ENCODE measurements around the gene ITSN2. TPM values are rescaled to one million over a fixed set of nuclear protein-coding genes. Genes with fewer than 3 reads are reported as not detected.

ITSN2 gene
- total and polyA plus RNA-seq, 2 of the 8 experiments (the other 6 are each of a cell fraction or from before 2014, with no cell fraction given): 9.3 to 17.0 TPM

GRCh38 chr2:24330161-24330560 lies 30.2 kb downstream of the ITSN2 start:
- CTCF ChIA-PET (ENCODE audit: partially characterized antibody): interaction anchor here (0.6 kb wide), 1 partner anchor 21 kb away, joined by 5 read pairs; no protein-coding TSS in a partner anchor
- 90% methylated on average over 11 of the region's 11 CpGs; no CpG with 5 or more reads in 1 of the 2 experiments for WGBS, 2 experiments (ENCODE audit: extremely low coverage in 1 of 2, insufficient coverage in 1 of 2, insufficient read length in 1 of 2, insufficient replicate concordance in 2 of 2, low coverage in 1 of 2, low lambda C conversion rate in 2 of 2, missing lambda C conversion rate in 1 of 2)

More at GRCh38 chr2:24330161-24330560, 30.2 kb downstream of the ITSN2 start:
- H3K23me2 ChIP-seq (ENCODE audit: low read depth, low read length): no peaks in the 10 kb centered on the region; the same call in 1 of the 2 replicates
- H3K18ac ChIP-seq (ENCODE audit: extremely low read depth, low read length): no peak overlapping the region
- POLR2A ChIA-PET (ENCODE audit: partially characterized antibody): no interaction called here
- no peaks in the 10 kb centered on the region for H3K79me1 ChIP-seq (ENCODE audit: low read depth, low read length)
- H2BK15ac ChIP-seq (ENCODE audit: low read length): no peak overlapping the region
- H2AK5ac ChIP-seq (ENCODE audit: low read depth, low read length): no peak overlapping the region
- no peak overlapping the region for H3K4me3 ChIP-seq (ENCODE audit: extremely low read depth in 1 of 4, insufficient read depth in 2 of 4, low read depth in 3 of 4, low read length in 4 of 4)
- H3K36me3 ChIP-seq (ENCODE audit: control insufficient read depth in 2 of 4, insufficient read depth in 4 of 4, low read length in 3 of 4): no peaks in the 10 kb centered on the region
- H2BK5ac ChIP-seq (ENCODE audit: low read depth, low read length): no peak overlapping the region
- H4K5ac ChIP-seq (ENCODE audit: insufficient read length, low read depth, low read length): no peak overlapping the region
- H4K8ac ChIP-seq (ENCODE audit: extremely low read depth, insufficient read depth, low read length): no peak overlapping the region
- no peak overlapping the region for H2BK12ac ChIP-seq (ENCODE audit: low read depth, low read length)
- H3K4me1 ChIP-seq (replicated peaks in 1 of 4; ENCODE audit: control insufficient read depth in 3 of 4, insufficient read depth in 4 of 4, low read length in 3 of 4): peaks cover 0 to 6% (median 1%) of the 10 kb centered on the region in 4 experiments; a peak in 1 of 7 replicates
- H3K9ac ChIP-seq (replicated peaks in 1 of 4; ENCODE audit: extremely low read depth in 1 of 4, low read depth in 3 of 4, low read length in 3 of 4): no peak overlapping the region
- H4K91ac ChIP-seq (replicated peaks; ENCODE audit: insufficient read length, low read length): no peak overlapping the region
- no peak overlapping the region for H3K4me2 ChIP-seq (ENCODE audit: insufficient read depth in 1 of 2, low read depth in 2 of 2, low read length in 2 of 2)
- no peak for DNase-seq (ENCODE audit: low read depth in 1 of 2, low spot score in 2 of 2)
- H2BK20ac ChIP-seq (ENCODE audit: low read length): no peak overlapping the region
- H4K20me1 ChIP-seq (replicated peaks in 1 of 2; ENCODE audit: control insufficient read depth in 1 of 2, insufficient read depth in 2 of 2, low read length in 2 of 2): no peaks in the 10 kb centered on the region
- no peaks in the 10 kb centered on the region for H3K79me2 ChIP-seq (ENCODE audit: control insufficient read depth in 1 of 2, insufficient read depth in 2 of 2, low read length in 2 of 2)
- no peak overlapping the region for H3K14ac ChIP-seq (ENCODE audit: insufficient read length)
- H3K56ac ChIP-seq (replicated peaks; ENCODE audit: insufficient read length, low read depth, low read length): no peak overlapping the region
- no peak for TF ChIP-seq CEBPB (IDR thresholded peaks at IDR 0.05; ENCODE audit: low read depth, low read length)
- TF ChIP-seq GTF2F1 (IDR thresholded peaks at IDR 0.05; ENCODE audit: borderline replicate concordance, low read depth, low read length): no peak
- TF ChIP-seq CBX5 (IDR thresholded peaks at IDR 0.05; ENCODE audit: low read depth, low read length): no peak
- no peak overlapping the region for H3K4ac ChIP-seq (replicated peaks; ENCODE audit: insufficient read length, low read depth, low read length)
- H3K27me3 ChIP-seq (replicated peaks in 1 of 4; ENCODE audit: control insufficient read depth in 3 of 4, extremely low read depth in 1 of 4, insufficient read depth in 3 of 4, low read length in 3 of 4): no peaks in the 10 kb centered on the region
- H3K9me3 ChIP-seq (ENCODE audit: insufficient read depth in 2 of 2, low read depth in 1 of 2, low read length in 1 of 2): no peaks in the 10 kb centered on the region
- no peak overlapping the region for H2BK120ac ChIP-seq (replicated peaks; ENCODE audit: low read depth, low read length)
- H3K27ac ChIP-seq (ENCODE audit: low read depth, low read length): no peak overlapping the region
- no peak overlapping the region for H3K23ac ChIP-seq (ENCODE audit: insufficient read length)
- no peak for FAIRE-seq
- H2AFZ ChIP-seq (ENCODE audit: low read length): no peak overlapping the region

All from H1 (cell line).